ENCODE data around the gene RASA3. TPM values are rescaled to one million over a fixed set of nuclear protein-coding genes. Genes with fewer than 3 reads are reported as not detected.

RASA3 gene
- total and polyA plus RNA-seq, 2 of the 8 experiments (the other 6 are each of a cell fraction or from before 2014, with no cell fraction given), result 7.5 to 21.9 TPM

DNA sequence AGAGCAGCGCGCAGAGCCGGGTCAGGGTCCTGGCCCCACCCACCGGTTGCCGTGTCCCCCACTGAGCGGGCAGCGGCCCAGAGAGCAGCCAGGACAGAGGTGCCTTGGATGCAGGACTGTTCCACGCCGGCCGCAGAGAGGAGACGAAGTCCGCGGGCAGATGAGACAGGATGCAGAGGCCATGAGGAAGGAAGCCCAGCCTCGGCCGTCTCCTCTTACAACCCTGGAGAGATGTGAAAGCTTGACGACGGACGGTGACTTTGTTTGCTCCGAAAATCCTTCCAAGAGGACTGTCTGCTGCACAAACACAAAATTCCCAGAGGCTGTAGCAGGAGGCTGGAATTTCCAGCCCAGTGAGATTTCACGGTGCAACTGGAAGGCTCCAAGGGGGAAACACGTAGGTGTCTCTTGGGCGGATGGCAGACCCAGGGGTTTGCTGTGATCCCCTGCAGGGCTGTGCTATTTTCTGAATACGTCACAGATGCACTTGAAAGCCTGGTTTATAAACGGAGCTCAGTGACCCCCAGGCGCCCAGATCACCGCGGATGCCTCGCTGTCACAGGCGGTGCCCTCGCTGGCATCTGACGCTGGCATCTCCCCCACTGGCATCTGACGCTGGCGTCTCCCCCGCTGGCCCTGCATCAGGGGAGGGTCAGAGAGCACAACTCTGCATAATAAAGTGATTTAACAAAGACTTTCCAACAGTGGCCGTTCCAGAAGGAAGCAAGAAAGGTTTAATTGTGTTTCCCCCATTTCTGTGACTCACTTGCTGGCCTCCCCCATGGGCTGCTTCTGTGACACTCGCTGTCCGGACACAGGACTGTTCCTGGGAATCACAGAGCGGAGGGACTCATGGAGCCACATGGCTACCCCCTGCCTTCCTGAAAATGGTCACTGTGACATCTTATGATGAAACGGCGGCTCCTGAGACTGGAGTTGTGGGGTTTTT, 96.6 kb downstream of the RASA3 start (continued):
- TF ChIP-seq, protein P1, sequence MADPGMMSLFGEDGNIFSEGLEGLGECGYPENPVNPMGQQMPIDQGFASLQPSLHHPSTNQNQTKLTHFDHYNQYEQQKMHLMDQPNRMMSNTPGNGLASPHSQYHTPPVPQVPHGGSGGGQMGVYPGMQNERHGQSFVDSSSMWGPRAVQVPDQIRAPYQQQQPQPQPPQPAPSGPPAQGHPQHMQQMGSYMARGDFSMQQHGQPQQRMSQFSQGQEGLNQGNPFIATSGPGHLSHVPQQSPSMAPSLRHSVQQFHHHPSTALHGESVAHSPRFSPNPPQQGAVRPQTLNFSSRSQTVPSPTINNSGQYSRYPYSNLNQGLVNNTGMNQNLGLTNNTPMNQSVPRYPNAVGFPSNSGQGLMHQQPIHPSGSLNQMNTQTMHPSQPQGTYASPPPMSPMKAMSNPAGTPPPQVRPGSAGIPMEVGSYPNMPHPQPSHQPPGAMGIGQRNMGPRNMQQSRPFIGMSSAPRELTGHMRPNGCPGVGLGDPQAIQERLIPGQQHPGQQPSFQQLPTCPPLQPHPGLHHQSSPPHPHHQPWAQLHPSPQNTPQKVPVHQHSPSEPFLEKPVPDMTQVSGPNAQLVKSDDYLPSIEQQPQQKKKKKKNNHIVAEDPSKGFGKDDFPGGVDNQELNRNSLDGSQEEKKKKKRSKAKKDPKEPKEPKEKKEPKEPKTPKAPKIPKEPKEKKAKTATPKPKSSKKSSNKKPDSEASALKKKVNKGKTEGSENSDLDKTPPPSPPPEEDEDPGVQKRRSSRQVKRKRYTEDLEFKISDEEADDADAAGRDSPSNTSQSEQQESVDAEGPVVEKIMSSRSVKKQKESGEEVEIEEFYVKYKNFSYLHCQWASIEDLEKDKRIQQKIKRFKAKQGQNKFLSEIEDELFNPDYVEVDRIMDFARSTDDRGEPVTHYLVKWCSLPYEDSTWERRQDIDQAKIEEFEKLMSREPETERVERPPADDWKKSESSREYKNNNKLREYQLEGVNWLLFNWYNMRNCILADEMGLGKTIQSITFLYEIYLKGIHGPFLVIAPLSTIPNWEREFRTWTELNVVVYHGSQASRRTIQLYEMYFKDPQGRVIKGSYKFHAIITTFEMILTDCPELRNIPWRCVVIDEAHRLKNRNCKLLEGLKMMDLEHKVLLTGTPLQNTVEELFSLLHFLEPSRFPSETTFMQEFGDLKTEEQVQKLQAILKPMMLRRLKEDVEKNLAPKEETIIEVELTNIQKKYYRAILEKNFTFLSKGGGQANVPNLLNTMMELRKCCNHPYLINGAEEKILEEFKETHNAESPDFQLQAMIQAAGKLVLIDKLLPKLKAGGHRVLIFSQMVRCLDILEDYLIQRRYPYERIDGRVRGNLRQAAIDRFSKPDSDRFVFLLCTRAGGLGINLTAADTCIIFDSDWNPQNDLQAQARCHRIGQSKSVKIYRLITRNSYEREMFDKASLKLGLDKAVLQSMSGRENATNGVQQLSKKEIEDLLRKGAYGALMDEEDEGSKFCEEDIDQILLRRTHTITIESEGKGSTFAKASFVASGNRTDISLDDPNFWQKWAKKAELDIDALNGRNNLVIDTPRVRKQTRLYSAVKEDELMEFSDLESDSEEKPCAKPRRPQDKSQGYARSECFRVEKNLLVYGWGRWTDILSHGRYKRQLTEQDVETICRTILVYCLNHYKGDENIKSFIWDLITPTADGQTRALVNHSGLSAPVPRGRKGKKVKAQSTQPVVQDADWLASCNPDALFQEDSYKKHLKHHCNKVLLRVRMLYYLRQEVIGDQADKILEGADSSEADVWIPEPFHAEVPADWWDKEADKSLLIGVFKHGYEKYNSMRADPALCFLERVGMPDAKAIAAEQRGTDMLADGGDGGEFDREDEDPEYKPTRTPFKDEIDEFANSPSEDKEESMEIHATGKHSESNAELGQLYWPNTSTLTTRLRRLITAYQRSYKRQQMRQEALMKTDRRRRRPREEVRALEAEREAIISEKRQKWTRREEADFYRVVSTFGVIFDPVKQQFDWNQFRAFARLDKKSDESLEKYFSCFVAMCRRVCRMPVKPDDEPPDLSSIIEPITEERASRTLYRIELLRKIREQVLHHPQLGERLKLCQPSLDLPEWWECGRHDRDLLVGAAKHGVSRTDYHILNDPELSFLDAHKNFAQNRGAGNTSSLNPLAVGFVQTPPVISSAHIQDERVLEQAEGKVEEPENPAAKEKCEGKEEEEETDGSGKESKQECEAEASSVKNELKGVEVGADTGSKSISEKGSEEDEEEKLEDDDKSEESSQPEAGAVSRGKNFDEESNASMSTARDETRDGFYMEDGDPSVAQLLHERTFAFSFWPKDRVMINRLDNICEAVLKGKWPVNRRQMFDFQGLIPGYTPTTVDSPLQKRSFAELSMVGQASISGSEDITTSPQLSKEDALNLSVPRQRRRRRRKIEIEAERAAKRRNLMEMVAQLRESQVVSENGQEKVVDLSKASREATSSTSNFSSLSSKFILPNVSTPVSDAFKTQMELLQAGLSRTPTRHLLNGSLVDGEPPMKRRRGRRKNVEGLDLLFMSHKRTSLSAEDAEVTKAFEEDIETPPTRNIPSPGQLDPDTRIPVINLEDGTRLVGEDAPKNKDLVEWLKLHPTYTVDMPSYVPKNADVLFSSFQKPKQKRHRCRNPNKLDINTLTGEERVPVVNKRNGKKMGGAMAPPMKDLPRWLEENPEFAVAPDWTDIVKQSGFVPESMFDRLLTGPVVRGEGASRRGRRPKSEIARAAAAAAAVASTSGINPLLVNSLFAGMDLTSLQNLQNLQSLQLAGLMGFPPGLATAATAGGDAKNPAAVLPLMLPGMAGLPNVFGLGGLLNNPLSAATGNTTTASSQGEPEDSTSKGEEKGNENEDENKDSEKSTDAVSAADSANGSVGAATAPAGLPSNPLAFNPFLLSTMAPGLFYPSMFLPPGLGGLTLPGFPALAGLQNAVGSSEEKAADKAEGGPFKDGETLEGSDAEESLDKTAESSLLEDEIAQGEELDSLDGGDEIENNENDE (IDR thresholded peaks at IDR 0.05; ENCODE audit: insufficient replicate concordance, low read length), result no peak
- TF ChIP-seq CEBPB (IDR thresholded peaks at IDR 0.05; ENCODE audit: low read depth, low read length) (no peak), MAFK (IDR thresholded peaks at IDR 0.05; ENCODE audit: low read depth, low read length) (no peak), KDM4A (IDR thresholded peaks at IDR 0.05; ENCODE audit: low read depth, low read length, severe bottlenecking) (no peak), SP2 (IDR thresholded peaks at IDR 0.05; ENCODE audit: low read length) (no peak), POLR2AphosphoS5 (IDR thresholded peaks at IDR 0.05; ENCODE audit: low read depth, low read length) (no peak), TAF1 (IDR thresholded peaks at IDR 0.05; ENCODE audit: low read depth, low read length) (no peak), CHD2 (IDR thresholded peaks at IDR 0.05; ENCODE audit: low read length) (no peak), GTF2F1 (IDR thresholded peaks at IDR 0.05; ENCODE audit: borderline replicate concordance, low read depth, low read length) (no peak), TAF7 (optimal IDR thresholded peaks at IDR 0.05; ENCODE audit: borderline replicate concordance, low read depth, low read length) (no peak), SRF (IDR thresholded peaks at IDR 0.05; ENCODE audit: low read depth, low read length) (no peak)
